Fibroblast of the conjunctiva (primary cell): Measurements from ENCODE around the gene RAB11FIP4.
A peak's percentile ranks its signal among the peaks of the same experiment; 100 is the strongest.
"Not testable (repeated sequence)": the region's sequence is repeated elsewhere in the genome, so short reads cannot be mapped to it uniquely, and the experiment has no call there.

ENCODE experiments used
- DNase-seq: peaks from one replicate; pipeline ENCODE4 v3.0.0-alpha.2; 2010; ENCODE audit warnings: low read depth

Gene RAB11FIP4, protein sequence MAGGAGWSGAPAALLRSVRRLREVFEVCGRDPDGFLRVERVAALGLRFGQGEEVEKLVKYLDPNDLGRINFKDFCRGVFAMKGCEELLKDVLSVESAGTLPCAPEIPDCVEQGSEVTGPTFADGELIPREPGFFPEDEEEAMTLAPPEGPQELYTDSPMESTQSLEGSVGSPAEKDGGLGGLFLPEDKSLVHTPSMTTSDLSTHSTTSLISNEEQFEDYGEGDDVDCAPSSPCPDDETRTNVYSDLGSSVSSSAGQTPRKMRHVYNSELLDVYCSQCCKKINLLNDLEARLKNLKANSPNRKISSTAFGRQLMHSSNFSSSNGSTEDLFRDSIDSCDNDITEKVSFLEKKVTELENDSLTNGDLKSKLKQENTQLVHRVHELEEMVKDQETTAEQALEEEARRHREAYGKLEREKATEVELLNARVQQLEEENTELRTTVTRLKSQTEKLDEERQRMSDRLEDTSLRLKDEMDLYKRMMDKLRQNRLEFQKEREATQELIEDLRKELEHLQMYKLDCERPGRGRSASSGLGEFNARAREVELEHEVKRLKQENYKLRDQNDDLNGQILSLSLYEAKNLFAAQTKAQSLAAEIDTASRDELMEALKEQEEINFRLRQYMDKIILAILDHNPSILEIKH

DNA sequence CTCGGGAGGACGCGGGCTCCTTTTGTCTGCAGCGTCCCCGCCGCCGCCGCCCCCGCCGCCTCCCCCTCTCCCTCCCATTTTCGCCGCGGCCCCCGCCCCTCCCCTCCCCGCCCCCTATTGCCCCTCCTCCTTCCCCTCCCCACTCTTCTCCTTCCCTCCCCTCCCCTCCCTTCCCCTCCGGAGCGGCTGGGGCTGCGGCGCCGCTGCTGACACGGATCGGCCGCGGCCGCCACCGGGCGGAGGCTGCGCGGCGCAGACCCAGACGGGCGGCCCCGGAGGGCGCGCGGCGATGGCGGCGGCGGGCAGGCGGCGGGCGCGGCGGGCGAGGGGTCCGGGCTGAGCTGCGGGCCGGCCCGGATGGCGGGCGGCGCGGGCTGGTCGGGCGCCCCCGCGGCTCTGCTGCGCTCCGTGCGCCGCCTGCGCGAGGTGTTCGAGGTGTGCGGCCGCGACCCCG, at the start of gene RAB11FIP4:
Gene RAB11FIP4, plus strand, starts transcription at position 180 of the 454 bp plus-strand sequence. Its CDS starts 178 bp downstream, at position 358.
- DNase-seq = no peak

- DNase-seq = not testable (repeated sequence)
These were observed 46.2 kb upstream of the RAB11FIP4 start for GRCh38 chr17:31345191-31345747.

GRCh38 chr17:31349454-31349853, 42.0 kb upstream of the RAB11FIP4 start:
- DNase-seq = no peak

DNA sequence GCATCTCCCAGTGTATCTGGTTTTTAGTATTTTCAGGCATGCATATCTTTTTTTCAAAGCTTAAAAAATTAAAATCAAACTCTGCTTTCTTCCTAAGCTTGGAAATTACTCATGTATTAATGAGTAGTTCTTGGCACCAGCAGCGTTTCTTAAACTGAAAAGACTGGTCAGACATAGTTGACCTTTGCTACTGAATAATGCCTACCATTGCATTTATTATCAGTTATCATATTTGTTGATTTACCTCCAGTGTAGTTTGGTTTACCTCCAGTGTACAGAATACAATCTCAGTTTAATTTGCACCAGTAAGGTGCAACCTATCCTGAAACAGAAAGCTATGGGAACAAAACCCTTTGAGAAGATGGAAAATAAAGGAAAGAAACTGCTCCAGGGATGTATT, 35.5 kb upstream of the RAB11FIP4 start:
- no peak for DNase-seq

- DNase-seq = no peak
These were observed 34.4 kb upstream of the RAB11FIP4 start for GRCh38 chr17:31357091-31357490.

- no peak for DNase-seq
These were observed 33.6 kb upstream of the RAB11FIP4 start for GRCh38 chr17:31357839-31358394.

GRCh38 chr17:31364012-31364411, 27.5 kb upstream of the RAB11FIP4 start:
- DNase-seq = no peak

DNA sequence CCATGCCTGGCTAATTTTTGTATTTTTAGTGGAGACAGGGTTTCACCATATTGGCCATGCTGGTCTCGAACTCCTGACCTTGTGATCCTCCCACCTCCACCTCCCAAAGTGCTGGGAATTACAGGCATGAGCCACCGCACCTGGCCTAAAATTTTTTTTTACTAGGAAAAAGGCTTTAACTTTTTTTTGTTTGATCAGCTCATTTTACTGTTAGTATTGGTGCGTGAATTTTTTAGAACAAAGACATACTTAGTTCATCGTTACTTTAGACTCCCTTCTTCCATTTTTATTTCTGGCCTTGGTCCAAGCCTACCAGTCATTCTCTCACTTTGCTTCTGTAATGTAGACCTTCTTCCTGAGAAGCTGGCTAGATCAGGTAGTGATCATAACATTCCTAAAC, 25.4 kb upstream of the RAB11FIP4 start:
- DNase-seq = no peak

DNA sequence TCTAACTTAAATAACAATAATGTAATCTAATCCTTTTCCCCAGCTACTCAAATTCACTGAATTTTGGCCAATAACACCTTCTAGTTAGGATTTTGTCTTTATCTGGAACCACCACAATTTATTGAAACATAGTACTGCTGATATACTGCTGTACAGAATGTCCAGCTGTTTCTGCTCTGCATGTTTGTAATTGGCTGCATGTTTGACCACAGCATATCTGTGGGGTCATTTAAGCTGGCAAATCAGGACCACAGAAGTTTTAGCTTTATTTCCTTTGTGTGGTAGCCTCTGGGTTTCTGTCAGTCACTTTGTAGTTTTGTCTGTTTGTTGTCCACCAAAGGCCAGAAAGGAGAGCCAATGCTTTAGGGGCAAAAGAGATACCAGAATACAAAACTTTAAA, 22.2 kb upstream of the RAB11FIP4 start:
- DNase-seq = no peak

- DNase-seq = peak; percentile 24
These were observed 19.9 kb upstream of the RAB11FIP4 start for GRCh38 chr17:31371511-31372097.

DNA sequence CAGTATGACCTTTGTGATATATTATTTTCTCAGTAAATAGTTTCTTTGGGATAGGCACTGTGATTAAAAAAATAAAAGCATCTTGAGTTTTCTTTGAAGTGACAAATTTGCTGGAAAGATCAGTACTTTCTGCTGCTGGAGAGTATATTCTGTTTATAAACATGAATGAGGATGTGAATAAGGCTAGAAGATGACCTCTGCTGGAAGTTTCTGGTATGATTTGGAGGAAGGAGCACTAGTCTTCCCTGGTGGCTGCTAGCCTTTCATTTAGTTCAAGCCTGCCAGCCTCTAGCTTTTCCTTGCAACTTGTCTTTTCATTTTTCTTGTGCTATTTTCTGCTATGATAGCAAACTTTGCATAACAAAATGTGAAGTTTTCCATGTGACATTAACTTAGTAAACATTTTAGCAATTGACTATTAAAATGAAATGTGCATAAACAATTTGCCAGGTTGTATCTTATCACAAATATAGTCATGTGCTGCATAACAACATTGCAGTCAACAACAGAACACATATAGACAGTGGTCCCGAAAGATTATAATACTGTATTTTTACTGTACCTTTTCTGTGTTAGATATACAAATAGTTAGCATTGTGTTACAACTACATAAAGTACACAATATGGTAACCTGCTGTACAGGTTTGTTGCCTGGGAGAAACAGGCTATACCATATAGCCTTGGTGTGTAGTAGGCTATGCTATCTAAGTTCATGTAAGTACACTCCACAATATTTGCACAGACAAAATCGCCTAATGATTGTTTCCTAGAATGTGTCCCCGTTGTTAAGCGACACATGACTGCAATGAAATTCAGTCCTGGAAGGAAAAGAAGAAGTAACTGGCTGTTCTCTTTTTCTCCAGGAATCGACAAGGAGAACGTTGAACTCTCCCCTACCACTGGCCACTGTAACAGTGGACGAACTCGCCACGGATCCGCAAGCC, 18.1 kb upstream of the RAB11FIP4 start:
- peak; percentile 52 for DNase-seq

GRCh38 chr17:31374094-31374447, 17.4 kb upstream of the RAB11FIP4 start:
- DNase-seq = no peak

DNA sequence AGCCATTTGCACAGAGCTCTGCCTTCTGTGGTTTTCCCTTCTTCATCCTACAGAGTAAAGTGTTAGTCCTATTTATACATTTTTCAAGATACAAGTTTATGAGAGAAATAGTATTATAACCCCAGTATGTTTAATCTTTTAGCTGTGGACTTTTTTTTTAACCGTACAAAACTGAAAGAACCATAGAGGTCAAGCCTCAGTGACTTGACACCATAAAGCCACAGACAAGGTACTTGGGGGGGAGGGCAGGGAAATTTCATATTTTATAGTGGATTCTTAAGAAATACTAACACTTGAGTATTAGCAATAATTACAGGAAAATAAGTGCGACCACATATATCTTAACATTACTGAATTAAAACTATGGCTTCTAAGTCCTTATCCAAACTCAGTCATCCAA, 17.0 kb upstream of the RAB11FIP4 start:
- DNase-seq = no peak

DNA sequence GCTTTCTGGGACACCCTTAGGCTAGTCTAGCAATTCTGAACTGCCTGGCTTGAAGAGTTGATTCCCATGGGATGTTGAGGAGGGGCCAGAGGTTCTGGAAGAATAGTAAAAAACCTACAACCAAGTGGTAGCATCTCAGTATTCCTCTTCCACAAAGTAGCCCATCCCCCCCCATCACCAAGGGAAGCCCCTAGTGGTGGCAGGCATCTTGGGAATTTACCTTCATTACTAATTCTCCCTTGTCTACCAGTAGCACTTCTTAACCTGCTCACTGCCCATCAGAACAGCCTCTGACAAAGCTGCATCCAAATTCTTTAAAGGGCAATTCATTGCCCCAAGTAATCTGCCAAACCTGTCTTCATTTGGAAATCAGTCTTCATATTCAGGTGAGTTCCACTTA, 12.8 kb upstream of the RAB11FIP4 start:
- no peak for DNase-seq

DNA sequence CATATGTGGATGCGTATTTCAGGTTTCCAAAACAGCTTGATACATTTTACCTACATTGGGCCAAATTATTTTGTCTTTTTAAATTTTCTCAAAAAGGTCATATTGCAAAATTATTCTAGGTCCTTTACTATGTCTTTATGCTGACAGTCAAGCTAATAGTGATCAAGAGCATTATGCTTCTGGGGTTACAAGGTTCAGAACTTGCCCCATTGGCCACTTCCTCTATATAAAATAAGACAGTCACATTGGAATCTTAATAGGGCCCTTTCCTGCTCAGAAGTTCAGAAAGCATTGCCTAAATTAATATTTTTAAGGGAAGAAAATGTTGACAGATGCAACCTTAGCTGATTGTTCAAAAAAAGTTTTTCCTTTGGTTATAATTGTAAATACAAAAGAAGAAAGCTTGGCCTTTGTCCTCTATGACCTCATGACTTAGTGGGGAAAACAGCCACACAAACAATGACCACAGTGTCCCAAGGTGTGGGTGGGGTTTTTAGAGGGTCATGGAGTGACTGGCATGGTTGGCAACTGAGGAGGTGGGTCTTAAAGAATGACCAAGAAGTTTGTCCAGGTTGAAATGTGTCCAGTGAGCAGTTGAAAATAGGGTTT, 11.8 kb upstream of the RAB11FIP4 start:
- no peak for DNase-seq

GRCh38 chr17:31381165-31381668, 10.3 kb upstream of the RAB11FIP4 start:
- DNase-seq = no peak

GRCh38 chr17:31382668-31383275, 8.7 kb upstream of the RAB11FIP4 start:
- DNase-seq = not testable (repeated sequence)

GRCh38 chr17:31383488-31383887, 8.0 kb upstream of the RAB11FIP4 start:
- DNase-seq = not testable (repeated sequence)

DNA sequence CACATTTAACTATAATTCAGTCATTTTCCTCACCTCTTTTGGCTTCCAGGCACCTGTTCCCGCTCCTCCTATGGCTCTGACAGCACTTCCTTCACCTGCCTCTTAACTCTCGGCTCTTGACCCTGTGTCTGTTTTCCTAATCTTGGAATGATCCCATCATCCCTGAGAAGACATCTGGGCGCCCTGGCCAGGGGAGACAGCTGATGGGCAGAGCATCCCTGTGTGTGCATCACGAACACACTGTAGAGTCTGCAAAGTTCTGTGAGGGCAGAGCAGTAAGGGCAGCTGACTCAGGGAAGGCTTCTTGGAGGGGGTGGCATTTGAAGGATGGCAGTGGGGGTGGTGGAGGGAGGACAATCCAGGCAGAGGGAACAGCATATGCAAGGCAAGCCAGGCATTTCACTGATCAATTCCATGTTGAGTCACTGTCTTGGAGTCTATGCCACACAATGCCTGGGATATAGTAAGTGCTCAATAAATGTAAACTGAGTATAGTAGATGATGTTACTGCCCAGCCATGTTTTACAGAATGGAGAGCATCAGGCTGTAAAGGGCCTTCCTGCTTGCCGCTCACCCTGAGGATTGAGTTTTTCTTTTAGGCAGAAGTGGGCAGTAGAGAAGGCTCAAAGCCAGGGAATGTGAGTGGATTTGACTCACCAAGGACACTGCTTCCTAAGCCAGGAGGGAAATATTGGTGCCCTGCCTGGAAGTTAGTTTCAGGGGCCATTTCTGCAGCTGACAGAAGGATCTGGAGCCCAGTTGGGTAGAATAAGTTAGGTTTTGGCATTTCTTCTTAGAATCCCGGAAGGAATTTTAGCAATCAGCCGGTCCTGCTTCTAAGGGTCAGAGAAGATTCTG, 5.8 kb upstream of the RAB11FIP4 start:
- DNase-seq = no peak
